ENCODE measurements around the gene RNF157. TPM values are rescaled to one million over a fixed set of nuclear protein-coding genes. Genes with fewer than 3 reads are reported as not detected.

The RNF157 gene
- total and polyA plus RNA-seq, 2 of the 4 experiments (the other 2 are of a cell fraction): 0.54 to 1.3 TPM

- TF ChIP-seq ELK1 (IDR thresholded peaks at IDR 0.05; ENCODE audit: borderline replicate concordance, low read depth, low read length): no peak
Observed at GRCh38 chr17:76260669-76261068, 20.4 kb upstream of the RNF157 start (continued).

DNA sequence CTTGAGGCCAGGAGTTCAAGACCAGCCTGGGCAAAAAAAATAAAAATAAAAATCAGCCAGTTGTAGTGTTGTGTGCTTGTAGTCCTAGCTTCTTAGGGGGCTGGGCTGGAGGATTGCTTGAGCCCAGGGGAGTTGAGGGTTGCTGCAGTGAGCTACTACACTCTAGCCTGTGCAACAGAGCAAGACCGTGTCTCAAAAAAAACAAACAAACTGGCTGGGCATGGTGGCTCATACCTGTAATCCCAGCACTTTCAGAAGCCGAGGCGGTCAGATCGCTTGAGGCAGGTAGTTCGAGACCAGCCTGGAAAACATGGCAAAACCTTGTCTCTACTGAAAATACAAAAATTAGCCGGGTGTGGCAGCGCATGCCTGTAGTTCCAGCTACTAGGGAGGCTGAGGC is 19.9 kb upstream of the RNF157 start:
- Histone ChIP-seq H4K91ac (ENCODE audit: insufficient read depth, low read depth, low read length) (no peak overlapping the region), H3K56ac (ENCODE audit: extremely low read depth, insufficient read depth, low read length) (no peak overlapping the region), H2BK5ac (ENCODE audit: low read depth, low read length, poor library complexity, severe bottlenecking) (no peak overlapping the region), H3K23ac (ENCODE audit: low read depth, low read length) (no peak overlapping the region), H3K14ac (replicated peaks; ENCODE audit: low read depth, low read length) (no peak overlapping the region), H4K20me1 (ENCODE audit: insufficient read depth, low read length) (no peaks in the 10 kb centered on the region), H2AFZ (replicated peaks; ENCODE audit: low read length, poor library complexity) (no peak overlapping the region), H3K27ac (ENCODE audit: insufficient read depth, low read length) (no peak overlapping the region), H3K4me2 (ENCODE audit: low read depth, low read length) (no peak overlapping the region), H3K4me1 (ENCODE audit: control insufficient read depth, insufficient read depth, low read length) (peaks cover 2% of the 10 kb centered on the region), H3K9ac (ENCODE audit: low read depth, low read length) (no peak overlapping the region), H3K36me3 (ENCODE audit: control insufficient read depth, insufficient read depth, low read length) (no peaks in the 10 kb centered on the region), H2AK9ac (replicated peaks; ENCODE audit: low read depth, low read length, poor library complexity) (no peak overlapping the region), H2BK20ac (ENCODE audit: low read depth, low read length) (no peak overlapping the region), H4K5ac (ENCODE audit: low read depth, low read length) (no peak overlapping the region), H3K9me3 (ENCODE audit: control insufficient read depth, insufficient read depth, low read length) (no peaks in the 10 kb centered on the region), H2AK5ac (ENCODE audit: low read depth, low read length) (no peak overlapping the region; the same call in 1 of the 2 replicates), H3K79me1 (ENCODE audit: low read depth in 1 of 2, low read length in 2 of 2) (0 out of 4 replicates have a peak, but pooled peaks cover 0 to 10% of the 10 kb centered on the region in 2 experiments), H2BK15ac (ENCODE audit: low read depth, low read length) (no peak overlapping the region), H3K18ac (ENCODE audit: low read depth, low read length) (no peak overlapping the region), H2BK120ac (ENCODE audit: low read depth, low read length) (no peak overlapping the region), H3K4ac (ENCODE audit: low read depth, low read length) (no peak overlapping the region), H4K8ac (ENCODE audit: low read depth in 2 of 2, low read length in 2 of 2) (no peak overlapping the region), H3K4me3 (ENCODE audit: insufficient read depth, low read depth, low read length) (no peak overlapping the region), H3K27me3 (ENCODE audit: control insufficient read depth, insufficient read depth, low read length) (no peaks in the 10 kb centered on the region), H3K9me1 (ENCODE audit: insufficient read depth, low read length) (peaks cover 10% of the 10 kb centered on the region)
- no TSS peak for BruUV-seq (replicated peaks)
- intact Hi-C loops (cut with micrococcal nuclease): no loop called here
- dilution Hi-C loops (cut with HindIII; ENCODE audit: low sequenced_read_pairs, unreplicated experiment): no loop called here
- in situ Hi-C loops (cut with MboI; ENCODE audit: low sequenced_read_pairs): no loop called here
- CTCF ChIA-PET: interaction anchor here (0.6 kb wide), 1 partner anchor 77 kb away, joined by 3 read pairs; no protein-coding TSS in a partner anchor
- 93% methylated on average over 2 of the region's 7 CpGs; no CpG with 5 or more reads in 1 of the 2 experiments for WGBS, 2 experiments (ENCODE audit: extremely low coverage in 2 of 2, insufficient read length in 1 of 2)
- no peak for ATAC-seq (ENCODE audit: low read depth)
- no peak for DNase-seq
- POLR2A ChIA-PET (ENCODE audit: unreplicated experiment): no interaction called here
- TF ChIP-seq POLR2A (IDR thresholded peaks at IDR 0.05; ENCODE audit: low read depth, low read length) (no peak), RFX5 (IDR thresholded peaks at IDR 0.05; ENCODE audit: low read depth, low read length) (no peak), CHD1 (IDR thresholded peaks at IDR 0.05; ENCODE audit: low read depth, low read length) (no peak), MXI1 (IDR thresholded peaks at IDR 0.05; ENCODE audit: borderline replicate concordance, low read depth, low read length) (no peak), FOS (IDR thresholded peaks at IDR 0.05; ENCODE audit: low read depth, low read length) (no peak), CTCF (conservative IDR thresholded peaks at IDR 0.05; ENCODE audit: low read depth, low read length) (no peak), MAZ (IDR thresholded peaks at IDR 0.05; ENCODE audit: borderline replicate concordance, low read depth, low read length) (no peak), RAD21 (IDR thresholded peaks at IDR 0.05; ENCODE audit: low read length) (no peak), SMC3 (IDR thresholded peaks at IDR 0.05; ENCODE audit: low read depth, low read length) (no peak), MAFK (IDR thresholded peaks at IDR 0.05; ENCODE audit: low read depth, low read length) (no peak), NFE2L2 (IDR thresholded peaks at IDR 0.05; ENCODE audit: low read depth, low read length) (no peak), BHLHE40 (IDR thresholded peaks at IDR 0.05; ENCODE audit: low read depth, low read length) (no peak)
- TF ChIP-seq, protein P1, sequence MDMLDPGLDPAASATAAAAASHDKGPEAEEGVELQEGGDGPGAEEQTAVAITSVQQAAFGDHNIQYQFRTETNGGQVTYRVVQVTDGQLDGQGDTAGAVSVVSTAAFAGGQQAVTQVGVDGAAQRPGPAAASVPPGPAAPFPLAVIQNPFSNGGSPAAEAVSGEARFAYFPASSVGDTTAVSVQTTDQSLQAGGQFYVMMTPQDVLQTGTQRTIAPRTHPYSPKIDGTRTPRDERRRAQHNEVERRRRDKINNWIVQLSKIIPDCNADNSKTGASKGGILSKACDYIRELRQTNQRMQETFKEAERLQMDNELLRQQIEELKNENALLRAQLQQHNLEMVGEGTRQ (IDR thresholded peaks at IDR 0.05; ENCODE audit: low read depth, low read length): no peak

Data from IMR-90 (cell line).